Measurements from ENCODE around the gene RNF130. TPM values are rescaled to one million over a fixed set of nuclear protein-coding genes. Genes with fewer than 3 reads are reported as not detected.
A peak's percentile ranks its signal among the peaks of the same experiment; 100 is the strongest.

Gene RNF130
- total and polyA plus RNA-seq, 9 of the 15 experiments (the other 6 are each of a cell fraction or from before 2014, with no cell fraction given): 5.8 to 39.4 (median 27.1) TPM

- TF ChIP-seq KDM1A (IDR thresholded peaks at IDR 0.05): no peak
- TF ChIP-seq GATAD2A (IDR thresholded peaks at IDR 0.05): no peak
- no peak for TF ChIP-seq BCLAF1 (IDR thresholded peaks at IDR 0.05; ENCODE audit: borderline replicate concordance in 1 of 2, control insufficient read depth in 1 of 2, low read depth in 2 of 2, low read length in 1 of 2)
- TF ChIP-seq FOXA1 (IDR thresholded peaks at IDR 0.05; ENCODE audit: borderline replicate concordance): no peak
- TF ChIP-seq KLF10 (CRISPR knock-in tag; IDR thresholded peaks at IDR 0.05): no peak
- TF ChIP-seq SRSF3 (IDR thresholded peaks at IDR 0.05; ENCODE audit: insufficient read depth, low read length): no peak
- TF ChIP-seq AFF1 (IDR thresholded peaks at IDR 0.05; ENCODE audit: low read depth in 1 of 2, partially characterized antibody in 2 of 2): no peak
- peak in 1 of 2 experiments; percentile 76; a peak in 3 of 4 replicates for TF ChIP-seq NONO (IDR thresholded peaks at IDR 0.05; ENCODE audit: low read depth in 2 of 2, low read length in 1 of 2)
- no peak for TF ChIP-seq ZNF592 (IDR thresholded peaks at IDR 0.05)
- no peak for TF ChIP-seq NELFE (IDR thresholded peaks at IDR 0.05; ENCODE audit: insufficient read depth, insufficient read length)
- no peak for TF ChIP-seq SAFB (IDR thresholded peaks at IDR 0.05; ENCODE audit: borderline replicate concordance, low read depth, low read length)
- no peak for TF ChIP-seq ARNT (IDR thresholded peaks at IDR 0.05)
- TF ChIP-seq MEF2A (IDR thresholded peaks at IDR 0.05; ENCODE audit: control insufficient read depth, low read depth, low read length): no peak
- no peak for TF ChIP-seq ID3 (CRISPR knock-in tag; IDR thresholded peaks at IDR 0.05)
- TF ChIP-seq ID3 (tag; IDR thresholded peaks at IDR 0.05): no peak
Observed at GRCh38 chr5:179907556-179908324, 163.8 kb downstream of the RNF130 start, which contains the start of gene TBC1D9B (continued).
